ENCODE measurements around the gene ZBTB34.

DNA sequence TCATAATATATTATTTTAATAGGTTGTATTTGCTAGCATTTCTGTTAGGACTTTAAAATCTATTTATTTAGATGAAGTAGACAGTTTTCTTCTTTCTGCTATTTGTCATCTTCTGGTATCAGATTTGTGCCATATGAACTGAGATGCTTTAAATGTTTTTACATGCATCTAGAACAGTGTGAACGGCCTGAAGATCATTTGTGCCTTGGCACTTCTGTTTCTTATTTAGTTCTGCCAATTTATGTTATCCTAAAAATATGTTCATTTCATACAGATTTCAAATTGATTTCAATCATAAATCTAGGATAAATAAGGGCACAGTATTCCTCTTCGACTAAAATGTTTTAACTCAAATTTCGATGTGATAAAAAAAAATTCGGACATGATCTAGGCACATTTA, 16.1 kb downstream of the ZBTB34 start:
- no peak for TF ChIP-seq CTCF (IDR thresholded peaks at IDR 0.05; ENCODE audit: low read depth, low read length)
- TF ChIP-seq EZH2phosphoT487 (IDR thresholded peaks at IDR 0.05; ENCODE audit: low read depth): no peak

All from OCI-LY3 (cell line).